ENCODE measurements around the gene BCAR3. TPM values are rescaled to one million over a fixed set of nuclear protein-coding genes. Genes with fewer than 3 reads are reported as not detected.
"Not testable (repeated sequence)": the region's sequence is repeated elsewhere in the genome, so short reads cannot be mapped to it uniquely, and the experiment has no call there.

Gene BCAR3
- total RNA-seq, 2 experiments from 2014 or later: 0.46 to 0.99 TPM

DNA sequence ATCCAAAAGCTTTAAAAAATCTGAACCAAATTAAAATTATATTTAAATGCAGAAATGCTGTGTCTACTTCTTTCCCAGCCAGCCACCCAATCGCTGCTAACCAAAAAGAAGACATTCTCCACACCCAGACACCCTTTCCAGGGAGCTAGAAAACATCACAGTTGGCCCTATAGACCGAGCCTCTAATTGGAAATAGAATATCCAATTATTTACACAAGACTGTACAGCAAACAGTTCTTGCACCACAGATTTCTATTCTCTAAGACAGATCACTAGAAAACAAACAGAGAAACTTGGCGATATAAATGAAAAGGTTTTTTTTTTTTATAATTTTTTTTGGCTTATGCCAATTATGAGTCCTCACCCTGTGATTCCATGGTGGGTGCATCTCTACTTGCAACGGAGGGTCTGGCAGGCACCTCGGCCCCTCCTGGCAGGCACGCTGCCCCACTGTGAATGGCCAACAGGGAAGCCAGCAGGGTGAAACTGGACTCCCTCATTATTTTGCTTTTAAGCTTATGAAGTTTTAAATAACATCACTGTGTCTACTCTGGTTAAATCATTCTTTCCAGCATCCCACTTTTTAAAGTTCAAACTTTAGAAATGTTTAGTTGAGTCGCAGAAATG lies 29.2 kb downstream of the BCAR3 start:
- ChIA-PET CTCF (no interaction called here), POLR2A (no interaction called here)

- POLR2A ChIA-PET: no interaction called here
- CTCF ChIA-PET: no interaction called here
These were observed 29.9 kb downstream of the BCAR3 start for GRCh38 chr1:93651695-93652094.

- POLR2A ChIA-PET: not testable (repeated sequence)
These were observed 31.5 kb downstream of the BCAR3 start for GRCh38 chr1:93650159-93650558.

DNA sequence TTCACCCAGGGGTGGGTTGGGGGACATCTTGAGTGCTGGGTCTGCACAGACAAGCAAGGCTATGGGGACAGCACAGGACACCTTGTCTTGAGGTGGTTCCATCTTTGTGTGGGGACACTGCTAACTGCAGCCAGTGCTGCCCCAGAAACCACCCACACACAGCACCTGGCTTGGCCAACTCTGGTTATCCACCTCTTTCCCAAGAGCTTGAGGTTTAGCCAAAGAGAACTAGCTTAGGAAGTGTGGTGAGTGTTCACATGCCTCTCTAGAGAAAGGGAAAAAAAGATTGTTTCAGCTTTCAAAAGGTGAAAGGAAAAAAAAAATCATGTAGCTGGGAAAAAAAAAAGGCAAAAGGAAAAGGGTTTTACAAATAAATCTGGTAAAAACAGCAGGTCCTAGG lies 32.4 kb downstream of the BCAR3 start:
- POLR2A ChIA-PET: no interaction called here

More at GRCh38 chr1:93650159-93650558, 31.5 kb downstream of the BCAR3 start:
- CTCF ChIA-PET: interaction anchor here (1.8 kb wide), 1 partner anchor 9 kb away, joined by 4 read pairs; no protein-coding TSS in a partner anchor

GRCh38 chr1:93648656-93649055 lies 33.0 kb downstream of the BCAR3 start:
- CTCF ChIA-PET: interaction anchor here (1.8 kb wide), 1 partner anchor 10 kb away, joined by 4 read pairs; no protein-coding TSS in a partner anchor

More for the DNA sequence above, 32.4 kb downstream of the BCAR3 start:
- CTCF ChIA-PET: interaction anchor here (1.8 kb wide), 1 partner anchor 10 kb away, joined by 4 read pairs; no protein-coding TSS in a partner anchor

DNA sequence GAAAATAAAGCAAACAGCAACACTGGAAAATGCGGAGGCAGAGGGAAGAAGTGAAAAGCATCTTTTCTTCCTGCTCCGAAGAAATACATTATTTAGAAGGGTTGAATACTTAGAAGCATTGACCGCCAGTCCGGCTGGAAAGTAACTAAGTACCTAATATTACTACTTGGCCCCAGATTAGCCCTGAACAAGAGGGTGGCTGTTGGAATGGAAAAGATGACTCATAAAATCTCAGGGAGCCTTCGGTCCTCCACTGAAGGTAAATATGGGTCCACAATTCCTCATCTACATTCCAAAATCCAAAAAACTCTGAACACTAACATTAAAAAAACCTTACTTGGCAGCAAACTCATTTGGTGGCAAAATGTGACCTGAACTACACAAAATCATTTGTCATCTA lies 40.1 kb downstream of the BCAR3 start:
- ChIA-PET CTCF (no interaction called here), POLR2A (no interaction called here)

More at GRCh38 chr1:93648656-93649055, 33.0 kb downstream of the BCAR3 start:
- POLR2A ChIA-PET: no interaction called here

- POLR2A ChIA-PET: no interaction called here
These were observed 40.8 kb downstream of the BCAR3 start for GRCh38 chr1:93640656-93641440.

DNA sequence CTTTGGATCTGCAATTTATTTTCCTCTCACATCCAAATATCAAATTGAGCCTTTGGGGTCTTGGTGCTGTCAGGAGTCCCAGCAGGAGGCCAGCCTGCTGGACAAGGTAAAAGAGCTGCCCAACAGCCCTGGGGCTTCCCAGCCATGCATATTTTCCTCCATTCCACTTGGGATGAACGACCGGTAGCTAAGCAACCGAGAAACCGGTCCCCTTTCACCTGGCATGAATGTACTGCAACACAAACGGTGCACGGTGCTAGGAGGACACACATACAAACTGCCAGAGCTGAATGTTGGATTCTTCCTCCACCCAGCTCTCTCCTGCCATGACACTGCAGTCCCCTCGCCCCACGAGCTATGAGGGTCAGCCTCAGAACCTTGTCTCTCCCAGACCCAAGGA lies 42.7 kb downstream of the BCAR3 start:
- POLR2A ChIA-PET: no interaction called here
- CTCF ChIA-PET: interaction anchor here (1.2 to 2.5 kb wide), 3 partner anchors 9 to 206 kb away, joined by 3 to 7 read pairs (median 5); no protein-coding TSS in a partner anchor

More at GRCh38 chr1:93640656-93641440, 40.8 kb downstream of the BCAR3 start:
- CTCF ChIA-PET: interaction anchor here (0.5 kb wide), 1 partner anchor 195 kb away, joined by 3 read pairs; no protein-coding TSS in a partner anchor

DNA sequence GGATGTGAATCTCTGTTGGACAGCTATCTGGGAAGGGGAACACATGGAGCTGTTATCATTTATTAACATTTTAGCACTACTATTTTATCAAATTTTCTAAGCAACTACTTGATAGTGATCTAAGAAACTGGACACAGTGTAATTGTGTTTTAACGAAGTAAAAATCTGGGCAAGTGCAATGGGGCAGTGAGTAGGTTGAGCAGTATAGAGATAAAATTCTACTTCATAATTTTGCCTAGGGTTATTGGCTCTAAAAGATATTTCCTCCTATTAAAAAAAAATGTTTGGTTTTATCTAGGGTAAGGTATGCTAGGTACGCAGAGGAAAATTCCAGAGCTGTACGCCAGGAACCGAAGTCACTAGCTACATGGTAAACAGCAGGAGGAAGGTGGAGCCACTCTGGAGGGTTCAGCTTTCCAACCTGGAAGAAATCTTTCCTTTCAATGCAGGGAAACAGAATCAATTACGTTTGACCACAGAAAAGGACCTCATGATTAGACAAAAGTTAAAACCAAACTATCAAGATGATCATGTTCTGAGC lies 43.3 kb downstream of the BCAR3 start:
- POLR2A ChIA-PET: no interaction called here
- CTCF ChIA-PET: interaction anchor here (0.5 to 2.5 kb wide), 4 partner anchors 8 to 206 kb away, joined by 3 to 7 read pairs (median 4); no protein-coding TSS in a partner anchor

- ChIA-PET CTCF (interaction anchor here (0.7 kb wide), 1 partner anchor 646 kb away, joined by 3 read pairs; no protein-coding TSS in a partner anchor), POLR2A (no interaction called here)
These were observed 44.9 kb downstream of the BCAR3 start for GRCh38 chr1:93636712-93637111.

- ChIA-PET CTCF (interaction anchor here (2.4 kb wide), 1 partner anchor 178 kb away, joined by 7 read pairs; no protein-coding TSS in a partner anchor), POLR2A (no interaction called here)
These were observed 45.8 kb downstream of the BCAR3 start for GRCh38 chr1:93635614-93636543.

GRCh38 chr1:93633313-93633712 lies 48.3 kb downstream of the BCAR3 start:
- ChIA-PET CTCF (interaction anchor here (1.4 to 2.0 kb wide), 2 partner anchors 181 to 211 kb away, joined by 7 to 8 read pairs; no protein-coding TSS in a partner anchor), POLR2A (no interaction called here)

GRCh38 chr1:93631626-93632365 lies 49.8 kb downstream of the BCAR3 start:
- ChIA-PET CTCF (interaction anchor here (0.6 to 2.0 kb wide), 7 partner anchors 12 to 704 kb away, joined by 3 to 8 read pairs (median 4); no protein-coding TSS in a partner anchor), POLR2A (no interaction called here)

DNA sequence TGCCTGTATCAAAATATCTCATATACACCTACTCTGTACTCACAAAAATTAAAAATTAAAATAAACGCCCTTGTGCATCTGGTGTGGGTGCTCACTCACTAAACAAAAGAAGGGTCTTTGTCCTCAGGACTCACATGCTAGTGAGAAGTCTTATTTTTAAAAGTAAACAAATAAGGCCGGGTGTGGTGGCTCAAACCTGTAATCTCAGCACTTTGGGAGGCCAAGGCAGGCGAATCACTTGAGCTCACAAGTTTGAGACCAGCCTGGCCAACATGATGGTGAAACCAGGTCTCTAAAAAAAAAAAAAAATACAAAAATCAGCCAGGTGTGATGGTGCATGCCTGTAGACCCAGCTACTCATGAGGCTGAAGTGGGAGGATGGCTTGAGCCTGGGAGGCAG lies 51.5 kb downstream of the BCAR3 start:
- ChIA-PET CTCF (interaction anchor here (1.0 to 3.3 kb wide), 13 partner anchors 9 to 706 kb away, joined by 3 to 37 read pairs (median 5); partner anchors contain the start of gene BCAR3), POLR2A (interaction anchor here (1.2 kb wide), 1 partner anchor 216 kb away, joined by 3 read pairs; no protein-coding TSS in a partner anchor)

DNA sequence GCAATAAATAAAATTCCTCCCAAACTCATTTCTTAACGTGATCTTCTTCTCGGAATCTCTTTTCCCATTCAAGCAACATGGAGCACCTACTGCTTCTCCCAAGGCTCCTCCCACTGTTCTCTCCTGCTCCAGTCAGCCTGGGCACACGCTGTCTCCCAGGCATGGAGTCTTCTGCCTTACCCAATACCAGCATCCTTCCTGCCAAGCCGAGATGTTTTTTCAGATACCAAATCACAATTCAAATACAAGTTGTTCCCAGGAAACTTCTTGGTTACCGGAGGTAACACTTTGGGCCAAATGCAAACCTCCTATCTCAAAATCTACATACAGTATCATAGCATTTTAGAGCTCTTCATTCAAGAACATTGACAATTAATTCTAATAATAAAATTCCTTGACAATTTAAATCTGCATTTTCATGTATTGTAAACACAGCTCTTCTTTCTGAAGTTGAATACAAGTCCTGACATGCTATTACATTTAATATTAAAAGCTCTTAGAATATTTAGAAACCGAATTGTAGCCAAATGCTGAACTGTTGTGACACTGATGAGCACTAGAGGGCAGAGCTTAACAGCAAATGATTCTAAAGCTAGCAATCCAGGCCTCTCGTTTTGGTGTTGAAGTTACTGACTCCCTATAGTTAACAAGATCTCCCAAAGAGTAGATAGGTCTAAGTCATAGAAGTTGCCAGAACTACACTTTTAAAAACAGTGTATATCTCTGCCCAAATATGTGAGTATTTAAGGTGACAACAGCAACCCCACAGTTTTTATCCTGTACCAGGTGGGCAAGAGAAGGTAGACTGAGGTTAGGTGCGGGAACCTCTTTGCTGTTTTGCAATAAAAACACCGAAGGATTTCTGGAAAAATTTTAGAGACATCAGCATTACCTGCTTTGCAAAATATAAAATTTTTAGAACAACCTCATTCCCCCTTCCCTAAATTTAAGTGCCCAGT lies 52.3 kb downstream of the BCAR3 start:
- POLR2A ChIA-PET: interaction anchor here (1.2 kb wide), 1 partner anchor 216 kb away, joined by 3 read pairs; no protein-coding TSS in a partner anchor
- CTCF ChIA-PET: interaction anchor here (0.7 to 3.3 kb wide), 22 partner anchors 9 to 325 kb away, joined by 3 to 37 read pairs (median 5); partner anchors contain the start of genes BCAR3 and FNBP1L

DNA sequence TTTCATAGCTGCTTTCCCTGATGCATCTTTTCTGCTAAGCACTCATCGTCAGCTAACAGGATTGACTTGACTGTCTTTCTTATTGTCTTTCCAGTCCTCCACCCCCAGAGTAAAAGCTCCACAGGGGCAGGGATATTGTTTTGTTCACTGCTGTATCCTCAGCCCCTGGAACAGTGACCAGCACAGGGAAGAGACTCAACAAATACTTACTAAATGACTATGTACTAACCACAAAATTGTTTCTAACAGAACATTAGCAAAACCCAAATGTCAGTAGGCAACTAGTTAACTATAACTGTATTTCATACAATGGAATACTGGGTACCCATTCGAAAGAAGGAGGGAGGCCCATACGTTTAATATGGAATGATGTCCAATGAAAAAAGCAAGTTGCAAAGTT lies 53.0 kb downstream of the BCAR3 start:
- ChIA-PET CTCF (interaction anchor here (0.7 to 3.3 kb wide), 17 partner anchors 9 to 324 kb away, joined by 3 to 37 read pairs (median 5); partner anchors contain the start of gene FNBP1L), POLR2A (no interaction called here)
